Measurements from ENCODE around the gene RANBP3.

- no peak for TF ChIP-seq POLR2A (IDR thresholded peaks at IDR 0.05; ENCODE audit: low read length)
- no peak for TF ChIP-seq GATA1 (IDR thresholded peaks at IDR 0.05; ENCODE audit: low read depth, low read length)
Measured at GRCh38 chr19:5914946-5915781, 62.8 kb downstream of the RANBP3 start.
